ENCODE data around the gene IL1RAPL1.

The IL1RAPL1 gene

DNA sequence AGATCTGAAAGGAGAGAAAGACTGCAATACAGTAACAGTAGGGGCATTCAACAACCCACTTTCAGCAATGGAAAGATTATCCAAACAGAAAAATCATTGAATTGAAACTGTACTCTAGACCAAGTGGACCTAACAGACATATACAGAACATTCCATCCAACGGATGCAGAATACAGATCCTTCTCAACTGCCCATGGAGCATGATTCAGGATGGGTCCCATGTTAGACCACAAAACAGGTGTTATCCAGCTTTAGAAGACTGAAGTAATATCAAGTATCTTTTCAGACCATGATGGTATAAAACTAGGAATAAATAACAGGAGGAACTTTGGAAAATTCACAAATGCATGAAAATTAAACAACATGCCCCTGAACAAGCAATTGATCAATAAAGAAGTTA is 1060.9 kb downstream of the IL1RAPL1 start:
- DNase-seq (ENCODE audit: low read depth in 3 of 3), result no peak

DNA sequence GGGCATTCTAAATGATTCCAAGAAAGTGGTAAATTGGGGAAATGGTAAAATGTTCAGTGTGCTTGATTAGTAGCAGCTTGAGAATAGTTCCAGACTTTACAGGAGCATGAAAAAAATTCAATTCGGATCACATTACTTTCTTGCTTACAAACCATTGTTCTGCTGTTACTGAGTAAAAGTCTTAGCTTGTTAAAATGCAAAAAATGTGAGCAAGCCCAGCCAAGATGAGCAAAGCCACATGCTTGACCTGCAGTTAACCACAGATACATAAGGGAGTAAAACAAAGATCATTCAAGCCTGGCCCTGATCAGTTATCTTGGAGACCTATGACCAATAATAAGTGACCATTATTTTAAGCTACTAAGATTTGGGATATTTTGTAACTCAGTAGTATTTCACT is 1065.2 kb downstream of the IL1RAPL1 start:
- DNase-seq (ENCODE audit: low read depth in 3 of 3), result no peak

DNA sequence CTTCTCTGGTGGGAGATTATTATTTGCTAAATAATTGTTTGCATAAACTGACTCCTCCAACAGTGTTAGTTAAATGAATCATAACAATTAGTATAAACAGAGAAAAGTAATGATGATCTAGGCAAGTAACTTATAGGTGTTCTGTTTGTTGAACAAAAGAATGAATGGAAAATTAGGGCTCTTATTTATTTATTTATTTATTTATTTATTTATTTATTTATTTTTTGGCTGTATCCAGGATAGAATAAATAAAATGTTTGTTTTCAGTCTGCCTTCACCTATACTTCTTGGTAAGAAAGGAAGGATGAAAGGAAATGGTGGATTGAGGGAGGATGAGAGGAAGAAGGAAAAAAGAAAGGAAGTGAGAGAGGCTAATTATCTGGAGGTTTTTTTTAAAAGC is 1066.5 kb downstream of the IL1RAPL1 start:
- DNase-seq (ENCODE audit: low read depth in 3 of 3), result no peak

DNA sequence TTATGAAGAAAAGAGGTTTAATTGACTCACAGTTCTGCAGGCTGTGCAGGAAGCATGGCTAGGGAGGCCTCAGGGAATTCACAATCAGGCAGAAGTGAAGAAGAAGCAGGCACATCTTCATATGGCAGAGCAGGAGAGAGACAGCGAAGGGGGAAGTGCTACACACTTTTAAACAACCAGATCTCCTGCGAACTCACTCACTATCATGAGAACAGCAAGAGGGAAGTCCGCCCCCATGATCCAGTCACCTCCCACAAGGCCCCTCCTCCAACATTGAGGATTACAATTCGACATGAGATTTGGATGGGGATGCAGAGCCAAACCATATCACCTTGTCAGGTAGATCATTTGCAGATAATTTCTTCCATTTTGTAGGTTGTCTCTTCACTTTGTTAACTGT is 1072.7 kb downstream of the IL1RAPL1 start:
- DNase-seq (ENCODE audit: low read depth in 3 of 3), result no peak

DNA sequence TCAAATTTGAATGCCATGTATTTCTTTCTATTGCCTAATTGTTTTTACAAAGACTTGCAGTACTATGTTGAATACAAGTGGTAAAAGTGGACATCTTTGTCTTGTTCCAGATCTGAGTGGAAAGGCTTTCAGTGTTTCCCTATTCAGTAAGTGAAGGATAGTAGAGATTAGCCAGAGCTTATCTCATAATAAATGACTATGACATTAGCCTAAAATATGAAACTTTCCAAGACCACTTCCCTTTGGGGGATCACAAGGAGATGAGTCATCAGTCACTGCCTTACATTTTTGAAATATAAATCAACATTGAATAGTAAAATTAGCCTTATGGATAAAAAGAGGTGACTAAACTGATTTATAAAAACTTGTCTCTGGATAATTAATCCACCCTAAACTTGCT is 1074.0 kb downstream of the IL1RAPL1 start:
- no peak for DNase-seq (ENCODE audit: low read depth in 3 of 3)

DNA sequence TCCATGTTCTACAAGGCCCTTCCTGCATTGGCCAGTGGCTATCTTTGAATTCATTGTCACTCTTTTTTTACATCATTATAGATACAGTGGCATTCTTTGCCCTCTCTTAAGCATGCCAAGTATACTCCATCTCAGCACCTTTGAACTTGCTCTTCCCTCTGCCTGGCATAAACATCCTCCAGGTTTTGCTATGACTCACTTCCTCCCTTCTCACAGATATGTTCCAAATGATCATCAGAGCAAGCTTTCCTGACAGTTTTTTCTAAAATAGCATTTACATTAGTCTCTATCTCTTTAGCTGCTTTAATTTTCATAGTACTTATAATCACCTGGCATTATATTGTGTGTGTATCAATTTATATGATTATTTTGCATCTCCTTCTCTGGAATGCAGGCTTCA is 1074.9 kb downstream of the IL1RAPL1 start:
- no peak for DNase-seq (ENCODE audit: low read depth in 3 of 3)

DNA sequence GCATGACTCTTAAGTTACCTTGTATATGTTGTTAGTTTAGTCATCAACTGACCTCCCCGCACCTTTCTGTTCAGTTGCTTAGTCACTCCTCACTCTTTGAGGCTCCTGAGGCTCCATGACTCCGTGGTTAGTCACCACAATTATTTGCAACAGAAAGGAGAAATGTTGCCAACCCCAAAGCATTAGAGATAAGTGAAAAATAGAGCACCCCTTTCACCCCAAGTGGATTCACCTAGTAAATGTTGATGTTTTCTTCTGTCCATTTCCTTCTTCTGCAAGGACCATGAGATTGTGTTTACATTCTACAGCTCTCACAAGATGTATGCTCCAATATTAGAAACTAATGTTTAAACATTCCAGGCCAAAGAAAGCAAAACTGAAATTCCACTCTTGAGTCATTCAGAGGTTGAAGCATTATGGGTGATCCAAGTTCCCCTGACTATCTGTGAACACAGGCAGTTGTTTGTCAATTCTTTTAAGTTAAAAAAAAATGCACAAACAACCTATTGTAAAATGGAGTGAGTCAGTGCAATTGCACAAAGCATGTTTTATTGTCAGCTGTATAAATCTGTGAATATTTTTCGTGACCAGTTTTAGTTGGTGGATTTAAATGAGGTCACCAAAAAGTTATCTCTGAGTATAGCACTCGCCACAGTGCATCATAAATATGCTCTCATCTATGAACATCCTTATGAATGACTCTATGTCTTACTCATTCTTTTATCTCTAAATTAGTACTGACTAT is 1075.7 kb downstream of the IL1RAPL1 start:
- DNase-seq (ENCODE audit: low read depth in 3 of 3), result no peak

DNA sequence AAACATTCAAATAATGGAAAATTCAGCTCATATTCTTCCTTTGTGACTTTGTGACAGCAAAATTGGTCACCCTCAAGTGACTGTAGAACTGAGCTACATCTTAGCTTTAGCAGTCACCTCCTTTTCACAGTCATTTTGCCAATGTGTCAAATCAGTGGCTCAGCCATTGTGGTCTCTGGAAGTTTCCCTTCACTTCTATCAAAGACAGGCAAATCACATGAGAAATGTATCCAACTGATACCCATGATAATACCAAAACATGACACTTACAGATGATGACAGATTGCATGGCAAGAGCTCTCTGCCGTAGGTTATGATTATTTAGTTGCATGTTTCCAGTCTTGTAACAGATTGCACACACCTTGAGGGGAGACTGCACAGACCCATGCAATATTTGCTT is 1078.3 kb downstream of the IL1RAPL1 start:
- no peak for DNase-seq (ENCODE audit: low read depth in 3 of 3)

DNA sequence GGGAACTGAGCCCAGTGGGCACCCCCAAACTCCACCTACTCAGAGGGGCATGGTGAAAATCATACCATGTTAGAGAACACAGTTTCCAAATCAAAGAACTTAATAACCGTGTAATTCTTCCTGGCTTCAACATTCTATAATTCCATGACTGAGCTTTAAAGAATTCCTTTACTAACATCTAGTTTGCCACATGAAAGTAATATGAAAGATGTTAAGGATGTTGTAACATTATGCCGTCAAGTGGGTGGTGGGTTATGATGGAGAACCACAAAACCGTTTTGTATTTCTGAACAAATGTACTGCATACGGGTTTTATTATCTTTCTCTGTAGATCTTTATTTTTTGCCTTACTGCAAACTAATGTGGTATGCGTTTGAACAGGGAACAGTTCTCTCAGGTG is 1079.1 kb downstream of the IL1RAPL1 start:
- no peak for DNase-seq (ENCODE audit: low read depth in 3 of 3)

DNA sequence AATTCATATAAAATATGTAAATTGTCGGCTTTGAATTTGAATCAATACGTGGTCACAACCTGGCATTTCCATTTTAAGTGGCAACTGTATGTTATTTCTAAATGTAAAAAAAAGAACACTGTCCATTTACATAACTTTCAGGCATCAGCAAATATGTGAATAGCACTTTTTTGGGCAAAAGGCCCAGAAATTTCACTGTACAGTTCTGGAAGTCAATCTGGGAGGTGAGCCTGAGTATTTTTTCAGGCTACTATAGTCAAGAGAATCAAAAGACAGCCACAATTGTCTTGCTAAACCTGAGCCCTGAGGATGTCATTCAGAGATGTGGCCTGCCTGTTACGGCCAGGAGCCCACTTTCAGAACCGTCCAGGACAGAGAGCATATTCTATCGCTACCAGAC is 1084.2 kb downstream of the IL1RAPL1 start:
- no peak for DNase-seq (ENCODE audit: low read depth in 3 of 3)

DNA sequence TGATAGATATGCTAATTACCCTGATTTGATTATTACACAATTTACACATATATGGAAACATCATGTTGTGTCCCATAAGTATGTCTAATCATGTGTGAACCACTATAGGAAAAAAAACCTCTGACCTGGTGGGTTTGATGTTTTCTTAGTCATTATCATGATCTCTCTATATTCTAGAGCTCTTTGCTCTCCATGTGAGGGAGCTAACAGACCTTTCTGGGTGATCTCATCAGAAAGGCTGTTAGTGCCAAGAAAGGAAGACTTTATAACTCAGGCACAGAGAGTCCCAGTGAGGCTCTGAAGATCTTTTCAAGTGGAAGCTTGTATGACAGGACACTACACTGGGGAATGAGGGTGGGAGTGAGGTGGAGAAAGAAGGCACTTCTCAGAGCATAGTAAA is 1100.4 kb downstream of the IL1RAPL1 start:
- no peak for DNase-seq (ENCODE audit: low read depth in 3 of 3)

DNA sequence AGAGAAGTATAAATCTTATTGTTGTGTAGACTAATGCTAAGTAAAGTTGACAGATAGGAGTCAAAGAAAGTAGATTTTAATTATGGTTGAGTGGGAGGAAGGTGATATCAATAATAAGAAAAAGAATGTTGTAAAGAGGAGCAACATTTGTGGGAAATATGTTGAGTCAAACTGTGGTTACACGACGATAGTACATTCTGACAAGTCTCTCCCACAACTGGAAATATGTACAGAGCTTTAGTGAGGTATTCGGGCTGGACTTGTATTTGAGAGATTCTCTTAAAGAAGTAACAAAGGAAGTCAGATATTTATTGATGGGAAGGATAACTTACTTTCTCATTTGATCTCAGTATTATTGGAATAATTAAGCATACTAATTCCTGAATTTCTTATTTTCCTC is 1102.8 kb downstream of the IL1RAPL1 start:
- no peak for DNase-seq (ENCODE audit: low read depth in 3 of 3)

DNA sequence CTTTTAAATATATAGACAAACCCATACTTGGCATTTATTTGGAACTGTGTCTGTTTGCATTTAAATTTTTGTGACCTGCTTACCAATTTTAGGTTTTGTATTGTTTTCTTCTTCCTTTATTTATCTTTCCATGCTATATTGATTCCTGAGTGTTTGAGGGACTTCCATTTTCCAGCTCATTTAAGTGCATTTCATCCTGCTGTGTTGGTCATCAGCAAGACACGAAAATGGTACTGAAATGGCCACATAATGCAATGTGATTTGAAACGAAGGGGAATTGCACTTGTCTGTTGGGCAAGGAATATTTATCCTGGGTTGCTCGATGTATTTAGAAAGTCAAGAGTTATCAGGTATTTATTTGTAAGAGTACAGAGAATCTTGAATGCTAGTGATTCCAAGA is 1103.8 kb downstream of the IL1RAPL1 start:
- no peak for DNase-seq (ENCODE audit: low read depth in 3 of 3)

DNA sequence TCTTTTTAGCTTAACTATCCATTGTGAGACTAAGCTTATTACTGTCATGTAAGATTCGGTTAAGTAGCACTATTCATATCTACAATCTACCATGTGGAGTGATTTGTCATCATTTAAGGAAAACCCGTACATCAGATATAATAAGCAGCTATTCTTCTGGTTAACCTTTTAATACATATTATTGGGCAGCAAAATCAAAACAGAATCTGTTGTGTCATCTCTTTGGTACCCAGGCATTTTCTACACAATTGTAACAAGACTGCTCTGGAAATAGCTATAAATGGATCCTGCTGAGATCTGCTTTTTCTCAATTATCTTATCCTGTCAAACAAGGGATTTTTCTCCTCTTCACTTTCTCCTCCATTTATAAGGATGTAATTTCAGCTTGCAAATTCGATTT is 1106.7 kb downstream of the IL1RAPL1 start:
- no peak for DNase-seq (ENCODE audit: low read depth in 3 of 3)

DNA sequence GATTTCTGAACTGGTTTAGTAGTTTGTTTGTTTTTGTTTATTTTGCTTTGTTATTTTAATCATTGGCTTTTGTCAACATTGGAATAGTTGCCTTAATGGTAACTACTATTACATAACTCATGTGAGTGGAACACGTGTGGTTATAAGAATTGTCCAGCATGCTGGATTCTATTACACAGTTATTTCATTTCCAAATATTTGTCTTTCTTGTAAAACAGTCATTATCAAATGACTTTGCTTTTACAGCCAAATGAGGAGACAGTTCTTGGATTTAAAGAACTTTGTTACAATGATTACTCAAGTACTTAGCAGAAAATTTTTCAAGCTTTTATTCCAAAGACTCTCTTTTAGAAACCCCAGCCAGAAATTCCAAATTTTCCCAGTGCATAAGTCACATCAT is 1112.0 kb downstream of the IL1RAPL1 start:
- no peak for DNase-seq (ENCODE audit: low read depth in 3 of 3)

DNA sequence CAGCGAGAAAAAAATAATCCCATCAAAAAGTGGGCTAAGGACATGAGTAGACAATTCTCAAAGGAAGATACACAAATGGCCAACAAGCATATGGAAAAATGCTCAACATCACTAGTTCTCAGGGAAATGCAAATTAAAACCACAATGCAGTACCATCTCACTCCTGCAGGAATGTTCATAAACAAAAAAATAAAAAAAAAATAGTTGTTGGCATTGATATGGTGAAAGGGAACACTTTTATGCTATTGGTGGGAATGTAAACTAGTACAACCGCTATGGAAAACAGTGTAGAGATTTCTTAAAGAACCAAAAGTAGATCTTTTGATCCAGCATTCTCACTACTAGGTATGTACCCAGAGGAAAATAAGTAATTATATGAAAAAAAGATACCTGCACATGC is 1119.8 kb downstream of the IL1RAPL1 start:
- DNase-seq (ENCODE audit: low read depth in 3 of 3), result no peak

DNA sequence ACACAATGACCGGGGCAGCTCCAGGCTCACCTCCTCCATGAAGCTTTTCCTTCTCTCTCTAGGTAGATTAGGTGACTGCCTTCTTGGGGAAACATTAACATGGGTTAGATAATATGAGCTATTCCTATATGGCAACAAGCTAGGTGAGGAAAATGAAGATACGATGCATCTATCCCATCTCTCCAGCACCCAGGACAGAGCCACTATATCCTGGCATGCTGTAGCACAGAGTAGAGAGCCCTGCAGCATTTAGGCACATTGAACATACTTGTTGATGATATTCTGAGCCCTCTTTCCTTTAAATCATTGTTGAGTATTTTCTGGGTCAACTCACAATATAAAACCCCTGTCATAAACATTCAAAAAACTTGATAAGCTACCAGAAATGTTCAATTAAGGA is 1133.9 kb downstream of the IL1RAPL1 start:
- no peak for DNase-seq (ENCODE audit: low read depth in 3 of 3)

DNA sequence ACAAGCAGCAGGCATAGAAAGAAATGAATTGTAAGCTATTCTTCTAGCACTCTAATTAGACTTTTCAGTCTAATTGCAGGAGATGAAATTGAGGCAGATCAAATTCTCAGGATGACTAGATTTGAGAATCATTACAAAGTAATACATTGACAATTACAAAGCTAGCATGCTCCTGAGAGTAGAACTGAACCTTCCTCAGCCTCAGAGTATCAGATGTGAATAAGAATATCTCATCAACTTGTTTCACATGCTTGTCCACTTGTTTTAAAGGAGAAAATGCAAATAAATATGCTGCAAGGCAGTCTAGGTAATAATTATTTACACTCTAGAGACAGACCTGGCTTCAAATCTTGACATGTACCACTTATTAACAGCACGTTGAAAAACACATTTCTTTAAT is 1137.1 kb downstream of the IL1RAPL1 start:
- DNase-seq (ENCODE audit: low read depth in 3 of 3), result no peak

DNA sequence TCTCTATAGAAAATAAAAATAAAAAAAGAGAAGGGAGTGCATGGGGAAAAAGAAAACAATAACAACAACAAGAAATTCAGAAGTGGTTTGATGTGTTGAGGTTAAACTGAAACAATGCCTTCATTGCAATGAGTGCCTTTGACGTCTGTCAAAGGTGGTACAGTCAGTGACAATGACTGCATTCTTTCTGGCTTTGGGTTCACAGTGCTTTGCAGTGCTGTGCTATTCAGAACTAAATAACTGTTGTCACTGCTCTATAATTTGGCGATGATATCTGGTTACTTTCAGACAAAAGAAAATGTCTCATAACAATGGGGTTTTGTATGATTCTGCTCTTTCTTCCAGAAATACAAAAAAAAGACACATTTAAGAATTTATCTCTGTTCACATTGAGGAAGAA is 1139.6 kb downstream of the IL1RAPL1 start:
- no peak for DNase-seq (ENCODE audit: low read depth in 3 of 3)

DNA sequence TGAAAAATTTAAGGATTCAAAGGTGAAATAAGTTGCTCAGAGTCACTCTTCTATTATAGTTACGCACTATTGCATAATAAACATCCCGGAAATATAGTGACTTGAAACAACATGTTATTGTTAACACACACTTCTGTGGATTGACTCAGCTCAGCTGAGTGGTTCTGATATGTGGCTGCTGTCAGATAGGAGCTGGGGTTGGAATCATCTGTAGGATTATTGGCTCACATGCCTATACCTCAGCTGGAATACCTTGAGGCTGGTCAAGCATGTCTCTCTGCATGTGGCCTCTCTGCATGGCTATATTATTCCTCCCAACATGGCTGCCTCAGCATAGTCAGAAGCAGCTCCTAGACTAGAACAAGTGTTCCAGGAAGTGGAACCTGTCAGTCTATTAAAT is 1141.4 kb downstream of the IL1RAPL1 start:
- DNase-seq (ENCODE audit: low read depth in 3 of 3), result no peak

DNA sequence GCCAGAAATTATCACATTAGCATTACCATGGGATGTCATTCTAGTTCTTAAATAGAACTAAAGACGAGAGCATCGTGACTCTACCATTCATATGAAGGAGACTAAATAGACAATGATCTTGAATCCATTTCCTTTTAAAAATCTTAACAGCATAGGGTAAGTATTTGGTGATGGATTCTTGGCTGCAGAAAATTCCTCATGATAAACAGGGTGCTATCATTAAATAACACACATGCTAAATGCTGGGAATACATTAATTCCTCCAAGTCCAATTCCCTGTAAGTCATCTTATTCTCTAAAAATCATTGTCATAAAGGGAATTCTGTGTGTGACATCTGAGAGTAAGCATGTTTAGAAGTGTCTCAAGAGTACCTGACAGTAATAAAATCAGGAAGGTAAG is 1157.7 kb downstream of the IL1RAPL1 start:
- DNase-seq (ENCODE audit: low read depth in 3 of 3), result no peak

DNA sequence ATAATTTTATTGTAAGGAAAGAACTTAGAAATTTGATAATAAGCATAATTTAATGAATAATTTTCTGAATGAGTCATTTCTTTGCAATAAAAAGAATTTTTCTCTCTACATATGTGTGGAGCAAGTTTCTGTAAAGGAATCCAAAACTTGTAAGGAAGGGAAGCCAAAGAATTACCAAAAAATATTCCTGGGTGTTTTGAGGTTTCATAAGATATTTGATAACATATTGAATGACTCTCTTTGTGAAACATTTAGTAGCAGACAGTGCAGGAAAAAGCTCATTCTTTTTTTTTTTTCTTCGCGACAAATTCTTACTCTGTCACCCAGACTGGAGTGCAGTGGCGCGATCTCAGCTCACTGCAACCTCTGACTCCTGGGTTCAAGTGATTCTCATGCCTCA is 1159.1 kb downstream of the IL1RAPL1 start:
- no peak for DNase-seq (ENCODE audit: low read depth in 3 of 3)

DNA sequence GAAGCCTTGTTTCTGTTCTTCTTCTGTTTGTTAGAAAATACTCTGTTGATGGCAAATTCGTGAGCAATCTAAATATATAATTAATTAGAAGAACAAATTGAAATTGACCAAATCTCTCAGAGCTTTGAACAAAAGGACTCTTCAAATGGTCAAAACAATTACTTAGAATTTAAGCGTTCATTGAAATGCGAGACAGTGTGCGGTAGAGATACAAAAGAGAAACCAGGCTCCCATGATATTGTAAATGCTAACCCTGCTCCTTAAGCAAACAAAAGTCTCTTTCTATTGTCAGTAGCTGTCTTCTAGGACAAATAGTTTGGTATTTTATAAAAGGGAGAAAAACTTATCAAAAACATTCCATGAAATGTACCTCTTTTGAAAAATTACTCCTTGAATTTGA is 1174.8 kb downstream of the IL1RAPL1 start:
- no peak for DNase-seq (ENCODE audit: low read depth in 3 of 3)

DNA sequence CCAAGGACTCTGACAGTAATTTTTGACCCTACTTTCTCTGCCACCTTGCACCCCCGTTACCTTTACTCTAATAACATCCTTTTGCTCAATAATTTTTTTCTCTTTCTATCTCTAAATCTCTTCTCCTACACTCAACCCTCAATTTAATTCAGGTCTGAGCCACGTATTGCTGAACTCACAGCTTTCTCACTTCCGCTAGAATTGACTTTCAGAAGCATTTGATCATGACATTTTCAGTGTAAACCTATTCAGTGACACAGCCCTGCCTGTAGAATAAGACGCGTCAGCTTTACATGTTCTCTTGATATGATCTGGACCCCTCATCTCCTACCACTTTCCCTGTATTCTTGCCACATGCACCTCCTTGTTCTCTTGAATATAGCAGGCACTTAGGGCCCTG is 1188.6 kb downstream of the IL1RAPL1 start:
- no peak for DNase-seq (ENCODE audit: low read depth in 3 of 3)
